Fibroblast of lung (primary cell): ENCODE results near the gene PLXNA2.

Experiments
- EZH2 ChIP-seq: IDR thresholded peaks from 2 replicates; pipeline ENCODE4 v1.5.1; 2012; ENCODE audit warnings: low read length, control low read depth, mild to moderate bottlenecking; ENCODE audit errors: missing control alignments
- TF ChIP-seq, protein P1 (sequence below), 2 donors: IDR thresholded peaks in 1 of 2; conservative IDR thresholded peaks in 1 of 2; 1 replicate in 1 of 2; 2 replicates in 1 of 2; pipeline ENCODE4 v1.5.1; 2011 to 2012; ENCODE audit warnings: low read length in 2 of 2, control low read depth in 1 of 2, inconsistent platforms in 1 of 2, low read depth in 1 of 2, mild to moderate bottlenecking in 1 of 2

GRCh38 chr1:208039536-208040332, 204.4 kb downstream of the PLXNA2 start:
- TF ChIP-seq, protein P1, sequence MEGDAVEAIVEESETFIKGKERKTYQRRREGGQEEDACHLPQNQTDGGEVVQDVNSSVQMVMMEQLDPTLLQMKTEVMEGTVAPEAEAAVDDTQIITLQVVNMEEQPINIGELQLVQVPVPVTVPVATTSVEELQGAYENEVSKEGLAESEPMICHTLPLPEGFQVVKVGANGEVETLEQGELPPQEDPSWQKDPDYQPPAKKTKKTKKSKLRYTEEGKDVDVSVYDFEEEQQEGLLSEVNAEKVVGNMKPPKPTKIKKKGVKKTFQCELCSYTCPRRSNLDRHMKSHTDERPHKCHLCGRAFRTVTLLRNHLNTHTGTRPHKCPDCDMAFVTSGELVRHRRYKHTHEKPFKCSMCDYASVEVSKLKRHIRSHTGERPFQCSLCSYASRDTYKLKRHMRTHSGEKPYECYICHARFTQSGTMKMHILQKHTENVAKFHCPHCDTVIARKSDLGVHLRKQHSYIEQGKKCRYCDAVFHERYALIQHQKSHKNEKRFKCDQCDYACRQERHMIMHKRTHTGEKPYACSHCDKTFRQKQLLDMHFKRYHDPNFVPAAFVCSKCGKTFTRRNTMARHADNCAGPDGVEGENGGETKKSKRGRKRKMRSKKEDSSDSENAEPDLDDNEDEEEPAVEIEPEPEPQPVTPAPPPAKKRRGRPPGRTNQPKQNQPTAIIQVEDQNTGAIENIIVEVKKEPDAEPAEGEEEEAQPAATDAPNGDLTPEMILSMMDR (conservative IDR thresholded peaks at IDR 0.05 in 1 of 2, IDR thresholded peaks at IDR 0.05 in 1 of 2; ENCODE audit: low read depth in 1 of 2, low read length in 2 of 2): no peak
- no peak for TF ChIP-seq EZH2
